Left renal pelvis (tissue), 4 donors: ENCODE data around the gene KRTAP3-2. TPM values are rescaled to one million over a fixed set of nuclear protein-coding genes. Genes with fewer than 3 reads are reported as not detected.

ENCODE experiments used
- DNase-seq, 4 donors: peaks; one replicate each; pipeline ENCODE4 v3.0.0-alpha.2; 2013; ENCODE audit warnings: low read depth in 4 of 4, low spot score in 3 of 4
- polyA plus RNA-seq, 4 donors: library from polyadenylated mRNA; unstranded; fragments of 120-200 nt; gene quantifications; one replicate each; pipeline ENCODE4 v1.2.1, GENCODE V29; 2013; ENCODE audit not compliant: insufficient read length in 4 of 4

The KRTAP3-2 gene
- polyA plus RNA-seq, 4 donors: not detected

GRCh38 chr17:41012326-41013120 is 12.8 kb upstream of the KRTAP3-2 start:
- DNase-seq: no peak

- DNase-seq: no peak
Observed at GRCh38 chr17:41010441-41010840, 10.7 kb upstream of the KRTAP3-2 start.

- DNase-seq: no peak
Observed at GRCh38 chr17:41009936-41010335, 10.2 kb upstream of the KRTAP3-2 start.

- no peak for DNase-seq
Observed at GRCh38 chr17:41009301-41009760, 9.6 kb upstream of the KRTAP3-2 start.

GRCh38 chr17:41008811-41009210 is 9.1 kb upstream of the KRTAP3-2 start, which contains the start of gene KRTAP3-1:
Gene KRTAP3-1 (minus strand): TSS chr17:41009128. CDS start chr17:41009074, 54 bp downstream.
- DNase-seq: no peak

GRCh38 chr17:41004397-41004796 is 4.7 kb upstream of the KRTAP3-2 start:
- no peak for DNase-seq

GRCh38 chr17:41003926-41004325 is 4.2 kb upstream of the KRTAP3-2 start:
- no peak for DNase-seq

- no peak for DNase-seq
Observed at GRCh38 chr17:41002814-41003213, 3.1 kb upstream of the KRTAP3-2 start.

- DNase-seq: no peak
Observed at GRCh38 chr17:41001795-41002194, 2.1 kb upstream of the KRTAP3-2 start.

- no peak for DNase-seq
Observed at GRCh38 chr17:40997361-40997760, 2.3 kb downstream of the KRTAP3-2 start.

- no peak for DNase-seq
Observed at GRCh38 chr17:40996829-40997228, 2.9 kb downstream of the KRTAP3-2 start.

GRCh38 chr17:40995116-40995515 is 4.6 kb downstream of the KRTAP3-2 start:
- DNase-seq: no peak

GRCh38 chr17:40993839-40994238 is 5.9 kb downstream of the KRTAP3-2 start, which contains the start of gene KRTAP3-3:
Gene KRTAP3-3 (minus strand): TSS chr17:40994164. CDS start chr17:40994097, 67 bp downstream.
- no peak for DNase-seq

- no peak for DNase-seq
Observed at GRCh38 chr17:40993084-40993483, 6.6 kb downstream of the KRTAP3-2 start.

GRCh38 chr17:40992666-40993065 is 7.0 kb downstream of the KRTAP3-2 start:
- DNase-seq: no peak

- DNase-seq: no peak
Observed at GRCh38 chr17:40986920-40987319, 12.8 kb downstream of the KRTAP3-2 start.

- DNase-seq: no peak
Observed at GRCh38 chr17:40984226-40984625, 15.5 kb downstream of the KRTAP3-2 start, which contains the start of gene KRT40. Gene KRT40 (minus strand): TSS chr17:40984326. CDS start chr17:40984273, 53 bp downstream.

- DNase-seq: no peak
Observed at GRCh38 chr17:40981115-40981514, 18.6 kb downstream of the KRTAP3-2 start.

GRCh38 chr17:40980596-40980995 is 19.1 kb downstream of the KRTAP3-2 start:
- no peak for DNase-seq

GRCh38 chr17:40980117-40980516 is 19.6 kb downstream of the KRTAP3-2 start:
- no peak for DNase-seq

- no peak for DNase-seq
Observed at GRCh38 chr17:40978575-40979151, 21.0 kb downstream of the KRTAP3-2 start.

- no peak for DNase-seq
Observed at GRCh38 chr17:40975516-40975915, 24.2 kb downstream of the KRTAP3-2 start.
